Trophoblast cell (in vitro differentiated cells and primary cell): ENCODE results near the gene CHRNG.

Source experiments
- DNase-seq, 2 donors: peaks; one replicate each; pipeline ENCODE4 v3.0.0-alpha.2; 2016
- H2AFZ ChIP-seq: 2 replicates; pipeline ENCODE4 v1.6.1; 2013; ENCODE audit warnings: low read length, moderate library complexity, mild to moderate bottlenecking; ENCODE audit not compliant: insufficient read depth, poor library complexity
- H2AK5ac ChIP-seq: 2 replicates; pipeline ENCODE4 v1.6.1; 2013; ENCODE audit warnings: mild to moderate bottlenecking, low read length
- H2BK120ac ChIP-seq: 2 replicates; pipeline ENCODE4 v1.6.1; 2013; ENCODE audit warnings: low read length, mild to moderate bottlenecking, moderate library complexity; ENCODE audit not compliant: insufficient read depth, poor library complexity
- H2BK12ac ChIP-seq: 2 replicates; pipeline ENCODE4 v1.6.1; 2013; ENCODE audit warnings: mild to moderate bottlenecking, low read length, moderate library complexity
- H2BK5ac ChIP-seq: 2 replicates; pipeline ENCODE4 v1.6.1; 2013; ENCODE audit warnings: low read length, low read depth, moderate library complexity, mild to moderate bottlenecking; ENCODE audit not compliant: poor library complexity
- H3K14ac ChIP-seq: 2 replicates; pipeline ENCODE4 v1.6.1; 2013; ENCODE audit warnings: mild to moderate bottlenecking, low read length
- H3K18ac ChIP-seq: 2 replicates; pipeline ENCODE4 v1.6.1; 2013; ENCODE audit warnings: mild to moderate bottlenecking, low read length
- H3K23ac ChIP-seq: 2 replicates; pipeline ENCODE4 v1.6.1; 2013; ENCODE audit warnings: low read length
- H3K27ac ChIP-seq: 2 replicates; pipeline ENCODE4 v1.5.1; 2013; ENCODE audit warnings: low read depth, mild to moderate bottlenecking, inconsistent platforms, low read length, moderate library complexity
- H3K27me3 ChIP-seq: 2 replicates; pipeline ENCODE4 v1.6.1; 2013; ENCODE audit warnings: inconsistent platforms, mild to moderate bottlenecking, low read length, moderate library complexity; ENCODE audit not compliant: insufficient read depth
- H3K36me3 ChIP-seq, 2 experiments: 1 replicate in 1 of 2; 2 replicates in 1 of 2; pipeline ENCODE4 v1.6.1; 2013; ENCODE audit warnings: low read length in 2 of 2, mild to moderate bottlenecking in 2 of 2, moderate library complexity in 1 of 2; ENCODE audit not compliant: insufficient read depth in 2 of 2, control insufficient read depth in 1 of 2
- H3K4ac ChIP-seq: 2 replicates; pipeline ENCODE4 v1.6.1; 2013; ENCODE audit warnings: low read depth, mild to moderate bottlenecking, low read length, moderate library complexity
- H3K4me1 ChIP-seq, 2 experiments: 1 replicate in 1 of 2; 2 replicates in 1 of 2; pipeline ENCODE4 v1.6.1; 2013; ENCODE audit warnings: low read length in 2 of 2, mild to moderate bottlenecking in 2 of 2, moderate library complexity in 1 of 2; ENCODE audit not compliant: insufficient read depth in 2 of 2, control insufficient read depth in 1 of 2
- H3K4me2 ChIP-seq: 2 replicates; pipeline ENCODE4 v1.6.1; 2013; ENCODE audit warnings: inconsistent platforms, mild to moderate bottlenecking, low read length, moderate library complexity
- H3K4me3 ChIP-seq: 2 replicates; pipeline ENCODE4 v1.5.1; 2013; ENCODE audit warnings: mild to moderate bottlenecking, low read depth, low read length, inconsistent platforms
- H3K79me1 ChIP-seq: one replicate; pipeline ENCODE4 v1.6.1; 2013; ENCODE audit warnings: low read length
- H3K79me2 ChIP-seq: 2 replicates; pipeline ENCODE4 v1.6.1; 2013; ENCODE audit warnings: low read length, mild to moderate bottlenecking; ENCODE audit not compliant: control insufficient read depth, insufficient read depth, poor library complexity
- H3K9ac ChIP-seq: 2 replicates; pipeline ENCODE4 v1.6.1; 2013; ENCODE audit warnings: mild to moderate bottlenecking, low read length
- H3K9me3 ChIP-seq: 2 replicates; pipeline ENCODE4 v1.6.1; 2013; ENCODE audit warnings: low read depth, mild to moderate bottlenecking, control low read depth, inconsistent platforms, low read length; ENCODE audit not compliant: insufficient read depth
- H4K12ac ChIP-seq: 2 replicates; pipeline ENCODE4 v1.6.1; 2013; ENCODE audit warnings: low read depth, mild to moderate bottlenecking, low read length, moderate library complexity
- H4K8ac ChIP-seq: 2 replicates; pipeline ENCODE4 v1.6.1; 2013; ENCODE audit warnings: low read depth, mild to moderate bottlenecking, low read length, moderate library complexity
- H4K91ac ChIP-seq: one replicate; pipeline ENCODE4 v1.6.1; 2013; ENCODE audit warnings: low read depth, mild to moderate bottlenecking, low read length, moderate library complexity
- WGBS: extraction: QIAGEN DNeasy Blood & Tissue Kit; methylation state at CpG from one replicate; pipeline ENCODE4 v1.1.7; 2013; ENCODE audit warnings: missing lambda C conversion rate; ENCODE audit not compliant: insufficient read length, insufficient coverage; ENCODE audit errors: extremely low coverage; 5-methylcytosine and 5-hydroxymethylcytosine counted together

The CHRNG gene

DNA sequence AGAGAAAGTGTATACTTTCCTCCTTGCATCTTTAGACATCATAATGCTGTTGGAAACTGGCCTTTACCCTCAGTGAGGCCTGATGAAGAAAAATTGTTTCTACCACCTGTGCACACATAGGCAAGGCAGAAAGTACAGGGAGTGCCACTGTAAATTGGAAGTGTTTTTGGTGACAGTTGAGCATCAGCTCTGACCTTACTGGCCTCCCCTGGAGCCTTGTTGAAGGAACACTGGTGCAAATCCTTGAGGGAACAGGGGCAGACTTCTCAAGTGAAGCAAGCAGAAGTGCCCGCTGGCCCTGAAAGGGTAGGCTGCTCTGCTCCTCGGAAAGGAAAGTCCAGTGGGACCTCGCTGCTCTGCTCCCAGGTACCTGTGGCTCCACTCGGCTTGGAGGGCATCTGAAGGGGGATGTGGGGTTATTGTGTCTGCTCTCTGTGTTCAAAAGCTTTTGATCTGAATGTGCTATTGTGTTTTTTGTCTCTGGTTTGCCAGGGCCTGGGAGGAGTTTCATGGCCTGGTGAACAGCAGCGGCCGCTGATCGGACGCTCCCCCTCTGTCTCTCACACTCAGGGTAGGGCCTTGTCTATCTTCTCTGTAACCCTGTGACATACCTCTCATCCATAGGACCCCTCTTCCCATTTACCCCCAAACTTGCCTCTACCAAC lies 34.4 kb downstream of the CHRNG start:
- H3K36me3 ChIP-seq, result peaks cover 16 to 35% of the 10 kb centered on the region in 2 experiments
- no peak overlapping the region for H3K4me2 ChIP-seq
- no peaks in the 10 kb centered on the region for H3K9me3 ChIP-seq
- H4K12ac ChIP-seq, result no peak overlapping the region
- no peak overlapping the region for H3K23ac ChIP-seq
- no peak overlapping the region for H2AK5ac ChIP-seq
- H3K79me2 ChIP-seq, result no peaks in the 10 kb centered on the region
- no peak overlapping the region for H3K18ac ChIP-seq
- no peak overlapping the region for H2BK12ac ChIP-seq
- H3K4me1 ChIP-seq, result peaks cover 0 to 3% of the 10 kb centered on the region in 2 experiments
- no peaks in the 10 kb centered on the region for H3K79me1 ChIP-seq
- H2BK5ac ChIP-seq, result no peak overlapping the region
- DNase-seq, result no peak
- H3K14ac ChIP-seq, result no peak overlapping the region
- H2AFZ ChIP-seq, result no peak overlapping the region
- WGBS, result no CpG with 5 or more reads among the region's 8 CpGs
- H2BK120ac ChIP-seq, result no peak overlapping the region
- H3K27me3 ChIP-seq, result no peaks in the 10 kb centered on the region
- no peak overlapping the region for H4K8ac ChIP-seq
- no peak overlapping the region for H3K4me3 ChIP-seq
- H3K9ac ChIP-seq, result no peak overlapping the region
- no peak overlapping the region for H3K27ac ChIP-seq
- H3K4ac ChIP-seq, result no peak overlapping the region
- no peak overlapping the region for H4K91ac ChIP-seq

GRCh38 chr2:232574674-232575403 lies 35.3 kb downstream of the CHRNG start:
- no peak overlapping the region for H2BK5ac ChIP-seq
- no peaks in the 10 kb centered on the region for H3K9me3 ChIP-seq
- no CpG with 5 or more reads among the region's 5 CpGs for WGBS
- no peak overlapping the region for H2BK12ac ChIP-seq
- H3K4me3 ChIP-seq, result no peak overlapping the region
- no peak overlapping the region for H3K9ac ChIP-seq
- H4K91ac ChIP-seq, result no peak overlapping the region
- no peaks in the 10 kb centered on the region for H3K27me3 ChIP-seq
- no peak overlapping the region for H3K23ac ChIP-seq
- no peak overlapping the region for H2AFZ ChIP-seq
- H2AK5ac ChIP-seq, result no peak overlapping the region
- no peak overlapping the region for H3K14ac ChIP-seq
- no peaks in the 10 kb centered on the region for H3K79me2 ChIP-seq
- H3K36me3 ChIP-seq, result peaks cover 10 to 26% of the 10 kb centered on the region in 2 experiments
- H3K4ac ChIP-seq, result no peak overlapping the region
- no peak overlapping the region for H3K18ac ChIP-seq
- no peak overlapping the region for H3K27ac ChIP-seq
- no peak for DNase-seq
- H2BK120ac ChIP-seq, result no peak overlapping the region
- H3K4me1 ChIP-seq, result peaks cover 0 to 3% of the 10 kb centered on the region in 2 experiments
- no peaks in the 10 kb centered on the region for H3K79me1 ChIP-seq
- no peak overlapping the region for H3K4me2 ChIP-seq
- H4K12ac ChIP-seq, result no peak overlapping the region
- H4K8ac ChIP-seq, result no peak overlapping the region

DNA sequence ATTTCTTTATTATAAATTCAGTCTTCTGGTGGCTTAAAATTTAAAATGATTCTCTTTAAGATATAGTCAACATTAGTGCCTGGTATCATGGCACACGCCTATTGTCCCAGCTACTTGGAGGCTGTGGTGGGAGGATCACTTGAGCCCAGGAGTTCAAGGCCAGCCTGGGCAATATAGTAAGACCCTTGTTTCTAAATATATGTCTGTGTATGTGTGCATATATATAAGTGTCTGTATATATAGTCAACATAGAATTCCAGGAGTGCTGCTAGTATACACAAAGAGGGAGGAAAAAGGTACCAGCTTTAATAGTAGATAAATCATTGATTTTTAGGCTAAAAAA lies 35.9 kb downstream of the CHRNG start:
- H3K4me1 ChIP-seq, result peaks cover 0 to 3% of the 10 kb centered on the region in 2 experiments
- no peaks in the 10 kb centered on the region for H3K79me1 ChIP-seq
- no peak overlapping the region for H2BK120ac ChIP-seq
- no peak overlapping the region for H4K8ac ChIP-seq
- H3K4ac ChIP-seq, result no peak overlapping the region
- H3K18ac ChIP-seq, result no peak overlapping the region
- no peak overlapping the region for H3K4me3 ChIP-seq
- no peak overlapping the region for H3K27ac ChIP-seq
- no peak overlapping the region for H3K23ac ChIP-seq
- H4K12ac ChIP-seq, result no peak overlapping the region
- H3K14ac ChIP-seq, result no peak overlapping the region
- no peaks in the 10 kb centered on the region for H3K9me3 ChIP-seq
- H3K9ac ChIP-seq, result no peak overlapping the region
- no peak overlapping the region for H2AFZ ChIP-seq
- H3K27me3 ChIP-seq, result no peaks in the 10 kb centered on the region
- no peaks in the 10 kb centered on the region for H3K79me2 ChIP-seq
- H4K91ac ChIP-seq, result no peak overlapping the region
- H2BK5ac ChIP-seq, result no peak overlapping the region
- no peak overlapping the region for H3K4me2 ChIP-seq
- DNase-seq, result no peak
- no CpG with 5 or more reads among the region's 1 CpG for WGBS
- no peak overlapping the region for H2AK5ac ChIP-seq
- H3K36me3 ChIP-seq, result peaks cover 10 to 24% of the 10 kb centered on the region in 2 experiments
- no peak overlapping the region for H2BK12ac ChIP-seq

GRCh38 chr2:232576995-232577394 lies 37.5 kb downstream of the CHRNG start:
- H4K91ac ChIP-seq, result no peak overlapping the region
- H3K36me3 ChIP-seq, result peaks cover 10 to 24% of the 10 kb centered on the region in 2 experiments
- H4K8ac ChIP-seq, result no peak overlapping the region
- no CpG with 5 or more reads among the region's 2 CpGs for WGBS
- H3K4me1 ChIP-seq, result peaks cover 0 to 3% of the 10 kb centered on the region in 2 experiments
- H3K18ac ChIP-seq, result no peak overlapping the region
- H3K79me1 ChIP-seq, result no peaks in the 10 kb centered on the region
- H3K9ac ChIP-seq, result no peak overlapping the region
- H3K4ac ChIP-seq, result no peak overlapping the region
- H2BK12ac ChIP-seq, result no peak overlapping the region
- no peak overlapping the region for H3K4me3 ChIP-seq
- no peaks in the 10 kb centered on the region for H3K9me3 ChIP-seq
- H2AK5ac ChIP-seq, result no peak overlapping the region
- no peak overlapping the region for H2BK5ac ChIP-seq
- H2BK120ac ChIP-seq, result no peak overlapping the region
- no peak overlapping the region for H3K23ac ChIP-seq
- no peaks in the 10 kb centered on the region for H3K79me2 ChIP-seq
- no peak overlapping the region for H3K4me2 ChIP-seq
- H4K12ac ChIP-seq, result no peak overlapping the region
- no peak overlapping the region for H2AFZ ChIP-seq
- no peak overlapping the region for H3K14ac ChIP-seq
- no peak for DNase-seq
- H3K27ac ChIP-seq, result no peak overlapping the region
- H3K27me3 ChIP-seq, result no peaks in the 10 kb centered on the region
